ENCODE measurements around the gene DHRS1. TPM values are rescaled to one million over a fixed set of nuclear protein-coding genes. Genes with fewer than 3 reads are reported as not detected.

DHRS1 gene
- total RNA-seq, 4 donors from 2014 or later: 22.7 to 33.0 (median 28.6) TPM

GRCh38 chr14:24325041-24325530, 25.5 kb upstream of the DHRS1 start:
- TF ChIP-seq, protein P1, sequence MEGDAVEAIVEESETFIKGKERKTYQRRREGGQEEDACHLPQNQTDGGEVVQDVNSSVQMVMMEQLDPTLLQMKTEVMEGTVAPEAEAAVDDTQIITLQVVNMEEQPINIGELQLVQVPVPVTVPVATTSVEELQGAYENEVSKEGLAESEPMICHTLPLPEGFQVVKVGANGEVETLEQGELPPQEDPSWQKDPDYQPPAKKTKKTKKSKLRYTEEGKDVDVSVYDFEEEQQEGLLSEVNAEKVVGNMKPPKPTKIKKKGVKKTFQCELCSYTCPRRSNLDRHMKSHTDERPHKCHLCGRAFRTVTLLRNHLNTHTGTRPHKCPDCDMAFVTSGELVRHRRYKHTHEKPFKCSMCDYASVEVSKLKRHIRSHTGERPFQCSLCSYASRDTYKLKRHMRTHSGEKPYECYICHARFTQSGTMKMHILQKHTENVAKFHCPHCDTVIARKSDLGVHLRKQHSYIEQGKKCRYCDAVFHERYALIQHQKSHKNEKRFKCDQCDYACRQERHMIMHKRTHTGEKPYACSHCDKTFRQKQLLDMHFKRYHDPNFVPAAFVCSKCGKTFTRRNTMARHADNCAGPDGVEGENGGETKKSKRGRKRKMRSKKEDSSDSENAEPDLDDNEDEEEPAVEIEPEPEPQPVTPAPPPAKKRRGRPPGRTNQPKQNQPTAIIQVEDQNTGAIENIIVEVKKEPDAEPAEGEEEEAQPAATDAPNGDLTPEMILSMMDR (IDR thresholded peaks at IDR 0.05; ENCODE audit: low read depth): no peak

- TF ChIP-seq, protein P1 (IDR thresholded peaks at IDR 0.05; ENCODE audit: low read depth): no peak
Observed at GRCh38 chr14:24324024-24324423, 24.4 kb upstream of the DHRS1 start.

DNA sequence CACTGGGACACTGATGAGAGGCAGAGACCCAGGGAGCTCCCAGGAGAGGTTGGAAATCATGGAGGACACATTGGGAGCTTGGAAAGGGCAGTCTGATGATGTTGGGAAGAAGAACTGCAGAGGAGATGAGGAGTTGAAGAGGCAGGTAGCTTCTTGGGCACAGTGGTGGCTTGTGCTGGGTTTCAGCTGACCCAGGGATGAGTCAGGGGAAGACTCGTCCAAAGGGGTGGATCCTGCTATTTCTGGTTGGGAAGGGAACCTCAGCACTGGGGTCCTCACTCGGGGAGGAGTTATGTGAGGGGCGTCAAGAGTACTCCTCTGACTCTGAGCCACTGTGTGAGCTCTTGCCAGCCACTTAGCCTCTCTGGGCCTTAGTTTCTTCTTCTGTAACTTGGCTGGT, 23.8 kb upstream of the DHRS1 start:
- TF ChIP-seq, protein P1 (IDR thresholded peaks at IDR 0.05; ENCODE audit: low read depth): no peak

DNA sequence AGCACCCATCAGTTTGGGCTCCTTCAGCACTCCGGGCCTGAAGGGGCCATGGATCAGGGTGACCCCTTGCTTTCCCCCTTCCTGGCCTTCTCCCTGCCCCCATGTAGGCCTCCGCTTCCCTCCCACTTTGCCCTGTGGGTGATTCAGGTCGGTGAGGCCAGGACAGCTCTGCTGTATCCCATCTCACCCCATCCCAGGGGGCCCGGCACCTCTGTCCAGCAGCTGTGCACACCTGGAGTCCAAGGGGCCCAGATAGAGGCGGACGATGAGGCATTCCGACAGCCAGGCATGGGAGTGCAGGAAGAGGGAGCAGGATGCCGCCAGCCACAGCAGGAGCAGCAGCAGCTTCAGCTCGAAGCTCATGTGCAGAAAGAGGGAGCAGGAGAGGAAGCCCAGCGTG, 23.1 kb upstream of the DHRS1 start:
- TF ChIP-seq, protein P1 (IDR thresholded peaks at IDR 0.05; ENCODE audit: low read depth): no peak

DNA sequence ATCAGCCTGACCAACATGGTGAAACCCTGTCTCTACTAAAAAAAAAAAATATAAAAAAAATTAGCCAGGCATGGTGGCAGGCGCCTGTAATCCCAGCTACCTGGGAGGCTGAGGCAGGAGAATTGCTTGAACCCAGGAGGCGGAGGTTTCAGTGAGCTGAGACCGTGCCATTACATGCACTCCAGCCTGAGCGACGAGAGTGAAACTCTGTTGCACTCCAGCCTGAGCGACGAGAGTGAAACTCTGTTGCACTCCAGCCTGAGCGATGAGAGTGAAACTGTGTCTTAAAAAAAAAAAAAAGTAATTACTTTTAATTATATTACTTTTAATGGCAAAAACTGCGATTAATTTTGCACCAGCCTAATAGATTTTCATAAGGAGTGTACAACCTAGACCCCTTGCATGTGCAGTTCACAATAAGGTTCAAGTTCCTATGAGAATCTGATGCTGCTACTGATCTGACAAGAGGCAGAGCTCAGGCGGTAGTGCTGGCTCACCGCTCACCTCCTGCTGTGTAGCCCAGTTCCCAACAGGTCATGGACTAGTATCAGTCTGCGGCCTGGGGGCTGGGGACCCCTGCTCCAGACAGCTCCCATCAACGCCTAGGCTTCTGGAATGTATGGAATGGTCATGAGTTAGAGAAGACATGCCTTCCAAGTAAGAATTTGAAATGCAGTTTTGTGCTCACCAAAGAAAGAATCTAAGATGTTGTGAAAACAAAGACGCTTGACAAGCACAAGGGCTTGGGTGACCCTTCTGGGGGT, 21.8 kb upstream of the DHRS1 start:
- TF ChIP-seq, protein P1 (IDR thresholded peaks at IDR 0.05; ENCODE audit: low read depth): no peak

GRCh38 chr14:24317141-24317928, 17.8 kb upstream of the DHRS1 start:
- TF ChIP-seq, protein P1 (IDR thresholded peaks at IDR 0.05; ENCODE audit: low read depth): no peak

- TF ChIP-seq, protein P1 (IDR thresholded peaks at IDR 0.05; ENCODE audit: low read depth): no peak
Observed at GRCh38 chr14:24316597-24316950, 17.0 kb upstream of the DHRS1 start.

Data from subcutaneous adipose tissue (tissue), 4 donors.